SK-N-MC (cell line): ENCODE results near the gene AKR7A2.

Source experiments
- DNase-seq: peaks from one replicate; pipeline ENCODE4 v3.0.0-alpha.2; 2011; ENCODE audit warnings: low read depth, low spot score
- H3K27ac ChIP-seq: fragments of 200-600 bp; sonication (generic); 2 replicates; pipeline ENCODE4 v1.5.1; 2016; ENCODE audit warnings: mixed run types
- H3K36me3 ChIP-seq: fragments of 200-600 bp; sonication (generic); 2 replicates; pipeline ENCODE4 v1.6.1; 2017; ENCODE audit warnings: antibody characterized with exemption, low read length, mixed read lengths; ENCODE audit not compliant: insufficient read depth
- H3K4me3 ChIP-seq: fragments of 200-600 bp; sonication (generic); 2 replicates; pipeline ENCODE4 v1.5.1; 2016
- H3K9ac ChIP-seq: fragments of 200-600 bp; sonication (generic); 2 replicates; pipeline ENCODE4 v1.8.0; 2017; ENCODE audit warnings: mixed run types, mixed read lengths; ENCODE audit not compliant: insufficient read length
- H3K9me3 ChIP-seq: fragments of 200-600 bp; sonication (generic); 2 replicates; pipeline ENCODE4 v1.6.1; 2017; ENCODE audit warnings: low read depth, mild to moderate bottlenecking, antibody characterized with exemption, low read length, moderate library complexity, mixed read lengths
- EZH2 ChIP-seq: fragments of 200-600 bp; sonication (generic); IDR thresholded peaks from one replicate; pipeline ENCODE4 v1.6.1; 2017; ENCODE audit warnings: antibody characterized with exemption
- FOXP2 ChIP-seq: optimal IDR thresholded peaks from 2 replicates; pipeline ENCODE3; 2011; ENCODE audit warnings: mild to moderate bottlenecking, moderate library complexity; ENCODE audit not compliant: insufficient read depth; ENCODE audit errors: extremely low read length, control extremely low read depth
- POLR2AphosphoS5 ChIP-seq: IDR thresholded peaks from 2 replicates; pipeline ENCODE4 v1.6.1; 2012; ENCODE audit warnings: mild to moderate bottlenecking, low read depth, low read length, borderline replicate concordance

The AKR7A2 gene

DNA sequence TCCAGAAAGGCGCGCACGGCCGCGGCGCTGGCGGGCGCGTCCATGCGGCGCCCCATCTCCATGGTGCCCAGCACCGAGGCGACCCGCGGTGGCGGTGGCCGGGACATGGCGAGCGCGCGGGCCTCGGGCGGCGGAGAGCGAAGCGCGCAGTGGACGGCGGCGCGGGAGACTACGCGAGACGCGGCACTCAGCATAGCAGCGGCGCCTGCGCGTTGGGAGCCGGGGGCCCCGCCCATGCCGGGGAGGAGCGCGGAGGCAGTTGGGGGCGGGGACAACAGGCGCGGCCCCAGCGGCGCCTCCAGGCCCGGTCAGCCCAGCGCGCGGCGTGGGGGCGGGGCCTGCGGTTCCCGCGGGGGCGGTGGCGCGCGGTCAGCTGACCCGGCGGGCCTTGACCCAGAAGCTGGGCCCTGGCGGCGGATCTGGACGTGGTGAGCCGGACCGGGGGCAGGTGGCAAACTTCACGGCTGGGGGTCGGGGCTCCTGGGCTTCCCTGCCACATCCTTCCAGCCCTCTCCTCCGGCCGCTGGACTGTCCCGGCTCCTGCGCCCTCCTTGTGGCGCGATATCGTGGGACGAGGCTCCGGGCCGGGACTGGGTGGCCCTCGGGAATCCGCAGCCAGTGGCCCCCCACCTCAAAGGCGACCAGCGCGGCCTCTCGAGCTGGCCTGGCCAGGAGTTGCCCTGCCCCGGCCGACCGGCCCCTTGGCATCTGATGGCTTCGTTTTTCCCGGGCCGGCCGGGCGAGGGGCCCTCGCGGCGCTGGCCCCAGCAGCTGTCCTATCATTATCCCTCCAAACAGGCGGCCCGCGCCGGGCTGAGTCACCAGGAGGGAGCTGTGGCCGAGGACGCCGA lies at the start of gene AKR7A2, which contains the start of gene SLC66A1:
TSS of gene AKR7A2 (minus strand) at position 214 of the 851 bp plus-strand sequence. CDS start at position 194, 20 bp downstream.
TSS of gene SLC66A1 (plus strand) at position 396 of the 851 bp plus-strand sequence. CDS start 5,352 bp downstream, outside the sequence.
- DNase-seq = no peak
- TF ChIP-seq FOXP2 (no peak), POLR2AphosphoS5 (peak; percentile 74; the same call in 1 of the 2 replicates)
- H3K9me3 ChIP-seq = no peaks in the 10 kb centered on the region
- peak within 1 kb of the TSS; percentile 98 for H3K9ac ChIP-seq
- peak within 1 kb of the TSS; percentile 99 for H3K4me3 ChIP-seq
- H3K36me3 ChIP-seq = peaks cover 17% of the 10 kb centered on the region; the same call in 1 of the 2 replicates
- H3K27ac ChIP-seq = peak within 1 kb of the TSS; percentile 67; the same call in 1 of the 2 replicates

DNA sequence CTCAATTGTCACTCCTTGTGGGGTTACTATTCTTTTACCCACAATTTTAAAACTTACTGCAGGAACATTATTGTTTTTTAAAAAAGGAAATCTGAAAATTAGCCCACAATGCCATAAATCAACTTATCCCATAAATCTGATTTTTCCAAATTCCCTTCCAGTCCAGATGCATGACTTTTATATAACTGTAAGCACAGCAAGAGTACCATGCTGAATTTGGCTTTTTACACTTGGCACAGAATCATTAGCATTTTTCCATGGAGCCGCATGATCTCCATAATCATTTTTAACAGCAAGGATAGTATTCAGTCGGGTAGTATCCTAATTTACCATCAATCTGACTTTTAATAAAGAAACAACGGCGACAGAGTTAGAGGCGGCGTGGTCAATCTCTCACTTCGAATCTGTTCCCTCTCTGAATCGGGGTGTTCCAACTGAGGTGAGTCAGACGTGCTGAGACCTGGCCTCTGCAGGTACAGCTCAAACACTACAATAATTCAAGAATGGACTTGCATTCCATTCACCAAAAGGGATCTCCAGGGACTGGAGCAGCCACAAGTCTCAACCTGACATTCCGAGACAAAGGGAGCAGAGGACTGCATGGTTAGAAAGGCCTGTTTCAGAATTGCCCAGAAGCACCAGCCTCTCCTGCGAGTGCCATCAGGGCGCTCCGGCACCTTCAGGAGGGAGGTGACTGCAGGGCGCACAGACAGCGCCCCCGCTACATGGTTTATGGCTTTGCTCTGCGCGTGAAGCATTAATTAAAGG lies 49.1 kb upstream of the AKR7A2 start:
- H3K4me3 ChIP-seq = peak overlapping the region; percentile 26; the same call in 1 of the 2 replicates
- TF ChIP-seq FOXP2 (no peak), POLR2AphosphoS5 (no peak), EZH2 (no peak)
- DNase-seq = no peak
- peaks cover 3% of the 10 kb centered on the region; the same call in 1 of the 2 replicates for H3K36me3 ChIP-seq
- H3K27ac ChIP-seq = peak overlapping the region; percentile 54
- H3K9ac ChIP-seq = no peak overlapping the region
- H3K9me3 ChIP-seq = no peaks in the 10 kb centered on the region

DNA sequence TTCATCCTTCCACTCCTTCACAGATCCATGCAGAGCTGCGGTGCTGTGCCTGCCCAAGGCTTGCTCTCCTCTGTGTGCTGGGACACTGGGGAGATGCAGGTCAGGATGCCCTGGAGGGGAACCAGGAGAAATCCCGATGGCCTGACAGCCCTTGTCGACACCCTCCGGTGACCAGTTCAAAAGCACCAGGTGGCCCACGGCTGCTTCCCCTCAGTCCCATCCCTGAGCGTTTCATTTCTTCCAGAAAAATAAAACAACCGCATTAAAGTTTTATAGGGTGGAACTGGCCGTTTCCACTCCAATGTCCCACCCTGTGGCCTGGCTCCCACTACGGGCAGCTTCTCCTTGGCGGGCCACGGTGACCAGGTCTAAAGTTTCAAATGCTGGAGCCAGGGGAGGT lies 48.5 kb upstream of the AKR7A2 start:
- no peak for DNase-seq
- no peak overlapping the region for H3K4me3 ChIP-seq
- H3K9ac ChIP-seq = no peak overlapping the region
- H3K9me3 ChIP-seq = no peaks in the 10 kb centered on the region
- H3K36me3 ChIP-seq = peaks cover 9% of the 10 kb centered on the region; the same call in 1 of the 2 replicates
- H3K27ac ChIP-seq = no peak overlapping the region
- TF ChIP-seq EZH2 (no peak), FOXP2 (no peak), POLR2AphosphoS5 (no peak)

DNA sequence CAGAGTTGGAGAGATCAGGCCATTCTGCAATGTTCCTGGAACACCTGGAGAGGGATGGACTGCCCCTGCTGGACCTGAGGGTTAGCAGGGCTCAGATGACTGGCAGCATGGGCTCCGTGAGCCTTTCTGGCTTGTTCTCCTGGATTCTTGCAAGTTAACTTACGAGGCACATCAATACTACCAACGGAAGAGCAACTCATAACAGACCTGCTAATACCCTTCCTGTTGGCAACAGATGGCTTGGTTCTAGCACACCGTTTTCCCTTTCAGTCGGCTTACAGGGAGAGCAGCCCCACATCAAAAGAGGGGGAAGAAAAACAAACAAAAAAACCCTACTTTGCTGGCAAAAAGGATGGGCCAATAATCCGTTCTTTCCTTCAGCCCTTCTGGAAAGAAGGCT lies 48.1 kb upstream of the AKR7A2 start:
- DNase-seq = no peak
- Histone ChIP-seq H3K4me3 (no peak overlapping the region), H3K27ac (no peak overlapping the region), H3K9ac (no peak overlapping the region), H3K9me3 (no peaks in the 10 kb centered on the region), H3K36me3 (peaks cover 9% of the 10 kb centered on the region; the same call in 1 of the 2 replicates)
- no peak for TF ChIP-seq FOXP2
- TF ChIP-seq EZH2 = no peak
- TF ChIP-seq POLR2AphosphoS5 = no peak

DNA sequence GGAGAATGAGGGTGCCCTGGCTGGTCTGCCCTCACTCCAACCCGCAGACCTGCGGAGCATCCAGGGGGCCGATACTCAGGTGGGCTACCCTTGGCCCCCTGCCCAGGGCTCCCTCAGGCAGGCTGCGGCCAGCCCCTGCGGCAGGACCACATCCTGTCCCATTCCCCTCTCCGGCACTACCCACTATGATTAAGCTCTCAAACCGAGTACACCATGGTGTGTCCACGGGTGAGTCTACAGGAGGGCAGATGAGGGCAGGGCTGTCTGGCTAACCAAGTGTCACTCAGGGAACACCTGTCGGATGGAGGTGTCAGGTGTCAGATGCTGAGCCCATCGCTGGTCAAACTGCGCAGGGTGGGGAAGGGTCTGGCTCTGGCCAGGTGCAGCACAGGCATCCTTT lies 47.4 kb upstream of the AKR7A2 start:
- Histone ChIP-seq H3K27ac (no peak overlapping the region), H3K4me3 (no peak overlapping the region), H3K36me3 (peaks cover 9% of the 10 kb centered on the region; the same call in 1 of the 2 replicates), H3K9ac (no peak overlapping the region), H3K9me3 (no peaks in the 10 kb centered on the region)
- no peak for TF ChIP-seq POLR2AphosphoS5
- no peak for TF ChIP-seq FOXP2
- no peak for TF ChIP-seq EZH2
- DNase-seq = no peak

DNA sequence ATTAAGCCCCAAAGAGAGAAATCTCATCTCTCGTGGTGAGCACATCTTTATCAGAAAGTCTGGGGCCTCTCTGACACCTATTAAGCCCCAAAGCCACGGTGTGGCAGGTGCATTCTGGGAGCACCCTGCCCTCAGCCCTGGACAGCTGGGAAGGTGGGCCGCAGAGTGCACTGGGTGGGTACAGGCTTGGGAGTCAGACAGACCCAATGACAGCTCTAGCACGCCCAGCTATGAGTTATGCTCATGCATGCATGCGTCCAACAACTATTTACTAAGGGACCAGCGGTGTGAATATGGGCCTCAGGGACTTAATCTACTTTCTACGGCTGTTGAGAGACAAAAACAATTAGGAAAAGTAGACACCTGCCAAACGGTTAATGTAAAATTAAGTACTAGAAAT lies 46.8 kb upstream of the AKR7A2 start:
- Histone ChIP-seq H3K9me3 (no peaks in the 10 kb centered on the region), H3K4me3 (no peak overlapping the region), H3K36me3 (peaks cover 15% of the 10 kb centered on the region; the same call in 1 of the 2 replicates), H3K27ac (no peak overlapping the region), H3K9ac (no peak overlapping the region)
- no peak for TF ChIP-seq EZH2
- no peak for TF ChIP-seq FOXP2
- TF ChIP-seq POLR2AphosphoS5 = no peak
- DNase-seq = no peak

DNA sequence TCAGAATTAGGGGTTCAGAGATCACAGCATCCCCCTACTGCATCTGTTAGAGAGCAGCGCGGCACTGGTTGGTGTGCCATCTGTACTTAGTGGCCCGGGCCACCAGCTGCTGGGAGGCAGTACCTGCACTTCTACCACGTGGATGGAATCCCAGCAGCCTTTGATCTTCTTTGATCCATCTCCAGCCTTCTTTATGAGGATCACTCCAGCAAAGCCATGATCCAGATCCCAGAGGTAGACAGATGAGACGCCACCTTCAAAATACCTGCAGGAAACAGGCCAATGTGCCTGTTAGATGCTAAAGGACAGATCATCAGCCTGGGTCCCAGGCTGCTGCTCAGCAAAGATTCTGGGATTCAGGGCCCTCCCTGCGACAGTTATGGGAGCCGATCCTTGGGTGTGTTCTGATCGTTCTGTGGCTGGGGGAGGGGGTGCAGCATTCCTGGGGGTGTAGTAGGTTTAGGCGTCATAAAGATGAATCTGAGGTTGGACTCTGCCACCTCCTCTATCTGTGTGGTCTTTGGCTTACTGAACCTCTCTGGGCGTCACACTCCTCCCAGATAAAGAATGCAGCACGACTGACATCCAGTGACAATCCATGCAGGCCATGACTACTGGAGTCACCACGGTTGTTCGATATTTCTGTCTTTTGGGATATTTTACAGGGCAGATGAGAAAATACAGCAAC lies 45.5 kb upstream of the AKR7A2 start:
- no peak overlapping the region for H3K27ac ChIP-seq
- H3K36me3 ChIP-seq = peaks cover 15% of the 10 kb centered on the region; the same call in 1 of the 2 replicates
- no peak for DNase-seq
- no peaks in the 10 kb centered on the region for H3K9me3 ChIP-seq
- H3K4me3 ChIP-seq = no peak overlapping the region
- TF ChIP-seq FOXP2 (no peak), POLR2AphosphoS5 (no peak), EZH2 (no peak)
- H3K9ac ChIP-seq = no peak overlapping the region
